ENCODE results near the gene CNGA2. TPM values are rescaled to one million over a fixed set of nuclear protein-coding genes. Genes with fewer than 3 reads are reported as not detected.

Gene CNGA2
- total and polyA plus RNA-seq, 2 experiments from 2014 or later = not detected

DNA sequence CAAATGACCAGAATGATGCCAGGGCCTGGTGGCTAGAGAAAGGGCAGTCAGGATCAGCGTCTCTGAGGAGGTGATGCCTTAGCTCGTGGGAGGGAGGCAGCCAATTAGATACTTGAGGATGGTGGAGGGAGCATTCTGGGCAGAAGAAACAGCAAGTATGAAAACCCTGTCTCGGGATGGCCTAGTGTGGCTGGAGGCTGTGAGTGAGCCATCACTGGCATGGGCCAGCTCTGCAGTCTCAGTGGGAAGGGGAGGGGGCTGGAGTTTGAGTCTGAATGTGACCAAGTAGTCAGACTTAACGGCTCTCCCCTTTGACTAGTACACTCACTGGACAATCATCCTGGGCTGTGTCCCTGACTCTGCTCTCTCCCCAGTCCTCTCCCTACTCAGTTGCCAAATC, 7.1 kb downstream of the CNGA2 start (continued):
- TF ChIP-seq, protein P1, sequence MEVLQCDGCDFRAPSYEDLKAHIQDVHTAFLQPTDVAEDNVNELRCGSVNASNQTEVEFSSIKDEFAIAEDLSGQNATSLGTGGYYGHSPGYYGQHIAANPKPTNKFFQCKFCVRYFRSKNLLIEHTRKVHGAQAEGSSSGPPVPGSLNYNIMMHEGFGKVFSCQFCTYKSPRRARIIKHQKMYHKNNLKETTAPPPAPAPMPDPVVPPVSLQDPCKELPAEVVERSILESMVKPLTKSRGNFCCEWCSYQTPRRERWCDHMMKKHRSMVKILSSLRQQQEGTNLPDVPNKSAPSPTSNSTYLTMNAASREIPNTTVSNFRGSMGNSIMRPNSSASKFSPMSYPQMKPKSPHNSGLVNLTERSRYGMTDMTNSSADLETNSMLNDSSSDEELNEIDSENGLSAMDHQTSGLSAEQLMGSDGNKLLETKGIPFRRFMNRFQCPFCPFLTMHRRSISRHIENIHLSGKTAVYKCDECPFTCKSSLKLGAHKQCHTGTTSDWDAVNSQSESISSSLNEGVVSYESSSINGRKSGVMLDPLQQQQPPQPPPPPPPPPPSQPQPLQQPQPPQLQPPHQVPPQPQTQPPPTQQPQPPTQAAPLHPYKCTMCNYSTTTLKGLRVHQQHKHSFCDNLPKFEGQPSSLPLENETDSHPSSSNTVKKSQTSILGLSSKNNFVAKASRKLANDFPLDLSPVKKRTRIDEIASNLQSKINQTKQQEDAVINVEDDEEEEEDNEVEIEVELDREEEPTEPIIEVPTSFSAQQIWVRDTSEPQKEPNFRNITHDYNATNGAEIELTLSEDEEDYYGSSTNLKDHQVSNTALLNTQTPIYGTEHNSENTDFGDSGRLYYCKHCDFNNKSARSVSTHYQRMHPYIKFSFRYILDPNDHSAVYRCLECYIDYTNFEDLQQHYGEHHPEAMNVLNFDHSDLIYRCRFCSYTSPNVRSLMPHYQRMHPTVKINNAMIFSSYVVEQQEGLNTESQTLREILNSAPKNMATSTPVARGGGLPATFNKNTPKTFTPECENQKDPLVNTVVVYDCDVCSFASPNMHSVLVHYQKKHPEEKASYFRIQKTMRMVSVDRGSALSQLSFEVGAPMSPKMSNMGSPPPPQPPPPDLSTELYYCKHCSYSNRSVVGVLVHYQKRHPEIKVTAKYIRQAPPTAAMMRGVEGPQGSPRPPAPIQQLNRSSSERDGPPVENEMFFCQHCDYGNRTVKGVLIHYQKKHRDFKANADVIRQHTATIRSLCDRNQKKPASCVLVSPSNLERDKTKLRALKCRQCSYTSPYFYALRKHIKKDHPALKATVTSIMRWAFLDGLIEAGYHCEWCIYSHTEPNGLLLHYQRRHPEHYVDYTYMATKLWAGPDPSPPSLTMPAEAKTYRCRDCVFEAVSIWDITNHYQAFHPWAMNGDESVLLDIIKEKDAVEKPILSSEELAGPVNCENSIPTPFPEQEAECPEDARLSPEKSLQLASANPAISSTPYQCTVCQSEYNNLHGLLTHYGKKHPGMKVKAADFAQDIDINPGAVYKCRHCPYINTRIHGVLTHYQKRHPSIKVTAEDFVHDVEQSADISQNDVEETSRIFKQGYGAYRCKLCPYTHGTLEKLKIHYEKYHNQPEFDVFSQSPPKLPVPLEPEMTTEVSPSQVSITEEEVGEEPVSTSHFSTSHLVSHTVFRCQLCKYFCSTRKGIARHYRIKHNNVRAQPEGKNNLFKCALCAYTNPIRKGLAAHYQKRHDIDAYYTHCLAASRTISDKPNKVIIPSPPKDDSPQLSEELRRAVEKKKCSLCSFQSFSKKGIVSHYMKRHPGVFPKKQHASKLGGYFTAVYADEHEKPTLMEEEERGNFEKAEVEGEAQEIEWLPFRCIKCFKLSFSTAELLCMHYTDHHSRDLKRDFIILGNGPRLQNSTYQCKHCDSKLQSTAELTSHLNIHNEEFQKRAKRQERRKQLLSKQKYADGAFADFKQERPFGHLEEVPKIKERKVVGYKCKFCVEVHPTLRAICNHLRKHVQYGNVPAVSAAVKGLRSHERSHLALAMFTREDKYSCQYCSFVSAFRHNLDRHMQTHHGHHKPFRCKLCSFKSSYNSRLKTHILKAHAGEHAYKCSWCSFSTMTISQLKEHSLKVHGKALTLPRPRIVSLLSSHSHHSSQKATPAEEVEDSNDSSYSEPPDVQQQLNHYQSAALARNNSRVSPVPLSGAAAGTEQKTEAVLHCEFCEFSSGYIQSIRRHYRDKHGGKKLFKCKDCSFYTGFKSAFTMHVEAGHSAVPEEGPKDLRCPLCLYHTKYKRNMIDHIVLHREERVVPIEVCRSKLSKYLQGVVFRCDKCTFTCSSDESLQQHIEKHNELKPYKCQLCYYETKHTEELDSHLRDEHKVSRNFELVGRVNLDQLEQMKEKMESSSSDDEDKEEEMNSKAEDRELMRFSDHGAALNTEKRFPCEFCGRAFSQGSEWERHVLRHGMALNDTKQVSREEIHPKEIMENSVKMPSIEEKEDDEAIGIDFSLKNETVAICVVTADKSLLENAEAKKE (CRISPR knock-in tag; IDR thresholded peaks at IDR 0.05) = no peak
- TF ChIP-seq, protein P2, sequence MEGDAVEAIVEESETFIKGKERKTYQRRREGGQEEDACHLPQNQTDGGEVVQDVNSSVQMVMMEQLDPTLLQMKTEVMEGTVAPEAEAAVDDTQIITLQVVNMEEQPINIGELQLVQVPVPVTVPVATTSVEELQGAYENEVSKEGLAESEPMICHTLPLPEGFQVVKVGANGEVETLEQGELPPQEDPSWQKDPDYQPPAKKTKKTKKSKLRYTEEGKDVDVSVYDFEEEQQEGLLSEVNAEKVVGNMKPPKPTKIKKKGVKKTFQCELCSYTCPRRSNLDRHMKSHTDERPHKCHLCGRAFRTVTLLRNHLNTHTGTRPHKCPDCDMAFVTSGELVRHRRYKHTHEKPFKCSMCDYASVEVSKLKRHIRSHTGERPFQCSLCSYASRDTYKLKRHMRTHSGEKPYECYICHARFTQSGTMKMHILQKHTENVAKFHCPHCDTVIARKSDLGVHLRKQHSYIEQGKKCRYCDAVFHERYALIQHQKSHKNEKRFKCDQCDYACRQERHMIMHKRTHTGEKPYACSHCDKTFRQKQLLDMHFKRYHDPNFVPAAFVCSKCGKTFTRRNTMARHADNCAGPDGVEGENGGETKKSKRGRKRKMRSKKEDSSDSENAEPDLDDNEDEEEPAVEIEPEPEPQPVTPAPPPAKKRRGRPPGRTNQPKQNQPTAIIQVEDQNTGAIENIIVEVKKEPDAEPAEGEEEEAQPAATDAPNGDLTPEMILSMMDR (conservative IDR thresholded peaks at IDR 0.05; ENCODE audit: low read depth in 2 of 2) = no peak
- TF ChIP-seq ZNF114 (CRISPR knock-in tag; IDR thresholded peaks at IDR 0.05) = no peak
- no peak for TF ChIP-seq EZH2 (IDR thresholded peaks at IDR 0.05; ENCODE audit: low read depth, unreplicated experiment)

DNA sequence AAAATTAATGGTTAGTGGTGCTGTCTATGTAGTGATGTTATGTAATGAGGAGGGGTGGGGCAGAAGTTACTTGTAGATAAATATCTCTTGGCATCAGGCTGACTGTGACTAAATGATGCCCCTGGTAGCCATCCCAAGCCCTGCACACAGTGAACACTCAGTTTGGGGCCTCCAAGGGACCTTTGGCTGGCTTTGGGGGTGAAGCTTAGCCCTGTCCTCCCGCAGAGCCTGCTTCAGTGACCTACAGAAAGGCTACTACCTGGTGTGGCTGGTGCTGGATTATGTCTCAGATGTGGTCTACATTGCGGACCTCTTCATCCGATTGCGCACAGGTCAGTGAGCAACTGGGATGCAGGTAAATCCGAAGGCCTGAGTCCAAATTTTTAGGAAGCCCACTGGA, 7.8 kb downstream of the CNGA2 start:
- H3K27me3 Mint-ChIP-seq (ENCODE audit: insufficient read depth, low read depth, poor library complexity) = no peaks in the 10 kb centered on the region
- Histone ChIP-seq H3K4me2 (no peak overlapping the region), H4K20me1 (replicated peaks; ENCODE audit: insufficient read depth) (no peaks in the 10 kb centered on the region), H3K4me3 (no peak overlapping the region), H3F3A (replicated peaks; ENCODE audit: low read depth) (no peaks in the 10 kb centered on the region), H3K27me3 (ENCODE audit: insufficient read depth) (no peaks in the 10 kb centered on the region), H3K36me3 (ENCODE audit: insufficient read depth) (no peaks in the 10 kb centered on the region), H3K27ac (ENCODE audit: low read depth) (no peak overlapping the region), H3K9me2 (ENCODE audit: insufficient read depth) (no peaks in the 10 kb centered on the region), H3K4me1 (ENCODE audit: insufficient read depth) (no peaks in the 10 kb centered on the region), H3K79me2 (replicated peaks; ENCODE audit: insufficient read depth) (no peaks in the 10 kb centered on the region), H2AFZ (no peak overlapping the region)
- no peaks in the 10 kb centered on the region for H3K4me1 Mint-ChIP-seq
- no peak overlapping the region for H3K27ac Mint-ChIP-seq
- no peak overlapping the region for H3K4me3 Mint-ChIP-seq
- H3K9me3 Mint-ChIP-seq = no peaks in the 10 kb centered on the region
- no peak for DNase-seq (ENCODE audit: low spot score)
- no peaks in the 10 kb centered on the region for H3K36me3 Mint-ChIP-seq (ENCODE audit: low read depth)
- no peak for ATAC-seq
- no peak for TF ChIP-seq ZNF114 (CRISPR knock-in tag; IDR thresholded peaks at IDR 0.05)
- TF ChIP-seq, protein P3, sequence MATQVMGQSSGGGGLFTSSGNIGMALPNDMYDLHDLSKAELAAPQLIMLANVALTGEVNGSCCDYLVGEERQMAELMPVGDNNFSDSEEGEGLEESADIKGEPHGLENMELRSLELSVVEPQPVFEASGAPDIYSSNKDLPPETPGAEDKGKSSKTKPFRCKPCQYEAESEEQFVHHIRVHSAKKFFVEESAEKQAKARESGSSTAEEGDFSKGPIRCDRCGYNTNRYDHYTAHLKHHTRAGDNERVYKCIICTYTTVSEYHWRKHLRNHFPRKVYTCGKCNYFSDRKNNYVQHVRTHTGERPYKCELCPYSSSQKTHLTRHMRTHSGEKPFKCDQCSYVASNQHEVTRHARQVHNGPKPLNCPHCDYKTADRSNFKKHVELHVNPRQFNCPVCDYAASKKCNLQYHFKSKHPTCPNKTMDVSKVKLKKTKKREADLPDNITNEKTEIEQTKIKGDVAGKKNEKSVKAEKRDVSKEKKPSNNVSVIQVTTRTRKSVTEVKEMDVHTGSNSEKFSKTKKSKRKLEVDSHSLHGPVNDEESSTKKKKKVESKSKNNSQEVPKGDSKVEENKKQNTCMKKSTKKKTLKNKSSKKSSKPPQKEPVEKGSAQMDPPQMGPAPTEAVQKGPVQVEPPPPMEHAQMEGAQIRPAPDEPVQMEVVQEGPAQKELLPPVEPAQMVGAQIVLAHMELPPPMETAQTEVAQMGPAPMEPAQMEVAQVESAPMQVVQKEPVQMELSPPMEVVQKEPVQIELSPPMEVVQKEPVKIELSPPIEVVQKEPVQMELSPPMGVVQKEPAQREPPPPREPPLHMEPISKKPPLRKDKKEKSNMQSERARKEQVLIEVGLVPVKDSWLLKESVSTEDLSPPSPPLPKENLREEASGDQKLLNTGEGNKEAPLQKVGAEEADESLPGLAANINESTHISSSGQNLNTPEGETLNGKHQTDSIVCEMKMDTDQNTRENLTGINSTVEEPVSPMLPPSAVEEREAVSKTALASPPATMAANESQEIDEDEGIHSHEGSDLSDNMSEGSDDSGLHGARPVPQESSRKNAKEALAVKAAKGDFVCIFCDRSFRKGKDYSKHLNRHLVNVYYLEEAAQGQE (IDR thresholded peaks at IDR 0.05; ENCODE audit: unreplicated experiment) = no peak
- no peak for TF ChIP-seq CREB1 (CRISPR knock-in tag; IDR thresholded peaks at IDR 0.05; ENCODE audit: low read depth)
- TF ChIP-seq EZH2phosphoT487 (IDR thresholded peaks at IDR 0.05; ENCODE audit: unreplicated experiment) = no peak
- TF ChIP-seq, protein P2 (conservative IDR thresholded peaks at IDR 0.05; ENCODE audit: low read depth in 2 of 2) = no peak
- TF ChIP-seq STAT1 (IDR thresholded peaks at IDR 0.05; ENCODE audit: unreplicated experiment) = no peak
- no peak for TF ChIP-seq EZH2 (IDR thresholded peaks at IDR 0.05; ENCODE audit: low read depth, unreplicated experiment)
- TF ChIP-seq JUNB (IDR thresholded peaks at IDR 0.05; ENCODE audit: unreplicated experiment) = no peak
- TF ChIP-seq, protein P4, sequence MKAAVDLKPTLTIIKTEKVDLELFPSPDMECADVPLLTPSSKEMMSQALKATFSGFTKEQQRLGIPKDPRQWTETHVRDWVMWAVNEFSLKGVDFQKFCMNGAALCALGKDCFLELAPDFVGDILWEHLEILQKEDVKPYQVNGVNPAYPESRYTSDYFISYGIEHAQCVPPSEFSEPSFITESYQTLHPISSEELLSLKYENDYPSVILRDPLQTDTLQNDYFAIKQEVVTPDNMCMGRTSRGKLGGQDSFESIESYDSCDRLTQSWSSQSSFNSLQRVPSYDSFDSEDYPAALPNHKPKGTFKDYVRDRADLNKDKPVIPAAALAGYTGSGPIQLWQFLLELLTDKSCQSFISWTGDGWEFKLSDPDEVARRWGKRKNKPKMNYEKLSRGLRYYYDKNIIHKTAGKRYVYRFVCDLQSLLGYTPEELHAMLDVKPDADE (IDR thresholded peaks at IDR 0.05) = no peak

Measured in GM23338 (cell line).